Measurements from ENCODE around the gene PTGER3.
"Not testable (repeated sequence)": the region's sequence is repeated elsewhere in the genome, so short reads cannot be mapped to it uniquely, and the experiment has no call there.

PTGER3 gene

DNA sequence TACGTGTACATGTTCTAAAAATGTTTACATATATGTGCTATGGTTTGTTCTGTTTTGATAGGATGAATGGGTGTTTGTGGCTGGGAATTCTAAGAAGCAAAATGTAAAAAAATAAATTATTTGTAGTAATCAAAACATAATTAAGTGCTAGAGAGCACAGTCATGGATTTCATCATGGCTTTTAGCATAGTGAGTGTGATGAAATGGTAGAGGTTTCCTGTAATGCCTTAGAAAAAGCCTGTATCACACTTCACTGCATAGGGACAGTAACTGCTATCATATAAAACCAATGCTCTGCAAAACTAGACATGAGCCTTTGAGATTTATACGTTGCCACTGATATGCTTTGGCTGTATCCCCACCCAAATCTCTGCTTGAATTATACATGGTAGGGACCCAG lies 99.8 kb downstream of the PTGER3 start:
- DNase-seq (ENCODE audit: low read depth) = no peak

DNA sequence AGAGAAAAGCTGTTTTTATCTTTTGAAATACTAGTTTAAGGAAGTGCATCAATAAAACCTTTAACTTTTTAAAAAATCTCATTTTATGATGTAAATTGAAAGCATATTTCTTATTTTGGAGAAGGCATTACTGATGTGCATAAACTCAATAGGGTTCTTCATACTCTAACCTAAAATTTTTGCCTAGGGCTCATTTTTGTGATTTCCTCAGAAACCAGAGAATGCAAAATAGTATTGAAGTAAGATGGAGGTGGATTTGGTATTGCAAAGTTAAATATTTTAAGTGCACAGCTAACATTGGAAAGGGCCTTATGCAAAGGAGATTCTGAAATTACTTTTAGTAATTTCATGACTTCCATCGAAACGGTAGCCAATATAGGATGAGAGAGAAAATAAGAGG lies 101.9 kb downstream of the PTGER3 start:
- no peak for DNase-seq (ENCODE audit: low read depth)

DNA sequence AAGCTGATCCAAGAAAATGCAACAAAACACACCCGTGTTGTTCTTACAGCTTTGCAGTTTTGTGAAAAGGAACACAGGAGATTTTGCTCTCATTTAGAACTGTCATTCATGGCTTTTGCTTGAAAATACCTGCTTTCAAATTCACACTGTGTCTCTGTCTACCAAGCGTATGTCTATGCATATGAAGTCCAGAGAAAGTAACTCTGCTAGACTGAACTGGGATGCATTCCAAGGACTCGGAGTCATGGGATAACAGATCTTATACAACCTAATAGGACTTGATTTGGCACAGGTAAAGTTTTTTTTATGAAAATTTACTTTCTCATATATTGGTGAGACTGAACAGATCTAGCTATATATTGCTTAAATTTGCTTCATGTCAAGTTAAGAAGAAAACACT lies 102.4 kb downstream of the PTGER3 start:
- no peak for DNase-seq (ENCODE audit: low read depth)

DNA sequence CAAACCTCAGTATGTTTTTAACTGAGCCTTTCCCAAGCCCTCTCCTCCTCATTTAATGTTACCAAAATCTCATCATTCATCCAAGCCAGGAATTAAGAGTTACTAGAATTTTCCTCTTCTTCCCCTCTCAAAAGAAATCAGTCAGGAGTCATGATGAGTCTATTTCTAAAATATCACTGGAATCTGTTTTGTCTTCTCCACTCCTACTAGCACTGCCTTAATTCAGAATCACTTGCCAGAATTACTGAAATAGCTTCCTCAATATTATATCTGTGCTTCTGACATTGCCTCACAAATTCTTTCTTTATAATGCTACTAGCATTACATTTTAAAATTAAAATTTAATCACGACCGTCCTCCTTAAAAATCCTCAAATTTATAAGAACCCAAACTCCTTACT lies 106.1 kb downstream of the PTGER3 start:
- DNase-seq (ENCODE audit: low read depth) = no peak

DNA sequence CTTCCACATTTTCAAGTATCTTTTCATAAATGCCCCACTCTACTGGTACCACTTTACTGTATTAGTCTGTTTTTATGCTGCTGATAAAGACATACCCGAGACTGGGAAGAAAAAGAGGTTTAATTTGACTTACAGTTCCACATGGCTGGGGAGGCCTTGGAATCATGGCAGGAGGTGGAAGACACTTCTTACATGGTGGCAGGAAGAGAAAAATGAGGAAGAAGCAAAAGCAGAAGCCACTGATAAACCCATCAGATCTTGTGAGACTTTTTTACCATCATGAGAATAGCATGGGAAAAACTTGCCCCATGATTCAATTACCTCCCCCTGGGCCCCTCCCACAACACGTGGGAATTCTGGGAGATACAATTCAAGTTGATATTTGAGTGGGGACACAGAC lies 107.2 kb downstream of the PTGER3 start:
- not testable (repeated sequence) for DNase-seq (ENCODE audit: low read depth)

DNA sequence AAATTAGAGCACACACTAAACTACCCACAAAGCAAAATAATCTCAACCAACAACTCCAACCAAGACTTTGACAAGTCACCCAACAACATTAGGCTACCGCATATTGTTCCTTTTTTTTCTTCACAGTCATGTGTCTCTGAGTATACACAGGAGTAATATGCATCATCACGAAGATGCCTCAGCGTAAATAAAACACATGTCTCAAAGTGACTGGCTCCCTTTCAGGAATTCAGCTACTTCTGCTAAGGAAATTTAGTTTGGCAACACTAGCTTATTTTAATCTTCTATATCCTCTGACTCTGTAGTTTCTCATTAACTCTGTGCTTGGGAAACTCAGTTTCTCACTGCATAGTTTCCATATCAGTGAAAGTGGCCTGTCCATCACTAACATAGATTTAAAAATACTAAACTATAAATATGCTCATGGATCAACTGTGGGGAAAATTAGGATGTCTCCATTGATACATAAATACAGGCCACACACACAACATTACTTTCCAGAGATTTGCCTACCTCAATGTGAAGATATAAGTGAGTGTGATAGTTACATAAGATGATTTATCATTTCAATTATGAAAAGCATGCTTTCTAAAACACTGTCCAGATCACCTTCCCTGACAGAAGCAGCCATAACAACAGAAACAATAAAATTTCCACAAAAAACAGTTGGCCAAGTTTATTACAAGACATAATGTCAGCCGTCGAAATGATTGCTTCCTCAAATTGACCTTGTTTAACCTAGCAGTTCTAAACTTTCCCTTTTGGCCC lies 113.2 kb downstream of the PTGER3 start:
- no peak for DNase-seq (ENCODE audit: low read depth)

DNA sequence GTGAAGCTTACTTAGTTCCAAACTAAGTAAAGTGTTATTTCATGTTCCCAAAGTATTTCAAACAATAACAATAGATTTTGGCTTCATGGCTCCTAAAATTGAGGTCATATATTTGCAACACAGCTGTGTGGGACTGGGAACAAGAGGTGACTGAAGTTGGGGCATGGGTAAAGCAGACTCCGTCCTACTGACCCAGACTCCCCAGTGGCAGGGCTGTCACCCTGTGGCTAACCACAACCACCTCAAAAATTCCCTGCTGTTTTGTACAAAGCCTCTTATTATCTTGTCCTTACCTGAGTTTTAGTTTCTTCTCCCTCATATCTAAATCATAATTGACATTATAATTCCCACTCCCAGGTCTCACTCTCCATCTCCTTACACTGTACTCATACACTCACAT lies 117.6 kb downstream of the PTGER3 start:
- DNase-seq (ENCODE audit: low read depth) = no peak

DNA sequence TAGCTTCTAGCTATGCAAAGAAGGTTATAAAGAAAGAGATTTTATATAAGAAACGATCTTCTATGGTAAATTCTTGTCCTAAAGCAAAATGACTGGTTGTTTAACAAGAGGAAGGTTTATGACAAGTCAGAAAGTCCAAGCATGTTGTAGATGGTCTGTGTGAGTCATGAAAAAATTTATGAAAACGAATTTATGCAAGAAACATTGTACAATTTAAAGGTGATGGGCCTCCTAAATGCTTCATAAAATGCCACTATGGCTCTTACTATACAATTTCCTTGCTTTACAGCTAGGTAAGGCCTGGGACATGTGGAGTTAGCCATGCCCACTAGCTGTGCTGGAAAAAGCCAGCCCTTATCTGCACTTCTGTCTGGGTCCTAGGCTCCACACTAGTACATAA lies 125.4 kb downstream of the PTGER3 start:
- DNase-seq (ENCODE audit: low read depth) = no peak
